ENCODE results near the gene SLC22A16.
"Not testable (repeated sequence)": the region's sequence is repeated elsewhere in the genome, so short reads cannot be mapped to it uniquely, and the experiment has no call there.

The SLC22A16 gene, protein sequence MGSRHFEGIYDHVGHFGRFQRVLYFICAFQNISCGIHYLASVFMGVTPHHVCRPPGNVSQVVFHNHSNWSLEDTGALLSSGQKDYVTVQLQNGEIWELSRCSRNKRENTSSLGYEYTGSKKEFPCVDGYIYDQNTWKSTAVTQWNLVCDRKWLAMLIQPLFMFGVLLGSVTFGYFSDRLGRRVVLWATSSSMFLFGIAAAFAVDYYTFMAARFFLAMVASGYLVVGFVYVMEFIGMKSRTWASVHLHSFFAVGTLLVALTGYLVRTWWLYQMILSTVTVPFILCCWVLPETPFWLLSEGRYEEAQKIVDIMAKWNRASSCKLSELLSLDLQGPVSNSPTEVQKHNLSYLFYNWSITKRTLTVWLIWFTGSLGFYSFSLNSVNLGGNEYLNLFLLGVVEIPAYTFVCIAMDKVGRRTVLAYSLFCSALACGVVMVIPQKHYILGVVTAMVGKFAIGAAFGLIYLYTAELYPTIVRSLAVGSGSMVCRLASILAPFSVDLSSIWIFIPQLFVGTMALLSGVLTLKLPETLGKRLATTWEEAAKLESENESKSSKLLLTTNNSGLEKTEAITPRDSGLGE

GRCh38 chr6:110476046-110476849 is at the start of gene SLC22A16:
TSS of gene SLC22A16 (minus strand) at chr6:110476613. CDS start at chr6:110476574, 39 bp downstream.
- DNase-seq (ENCODE audit: low read depth): no peak

DNA sequence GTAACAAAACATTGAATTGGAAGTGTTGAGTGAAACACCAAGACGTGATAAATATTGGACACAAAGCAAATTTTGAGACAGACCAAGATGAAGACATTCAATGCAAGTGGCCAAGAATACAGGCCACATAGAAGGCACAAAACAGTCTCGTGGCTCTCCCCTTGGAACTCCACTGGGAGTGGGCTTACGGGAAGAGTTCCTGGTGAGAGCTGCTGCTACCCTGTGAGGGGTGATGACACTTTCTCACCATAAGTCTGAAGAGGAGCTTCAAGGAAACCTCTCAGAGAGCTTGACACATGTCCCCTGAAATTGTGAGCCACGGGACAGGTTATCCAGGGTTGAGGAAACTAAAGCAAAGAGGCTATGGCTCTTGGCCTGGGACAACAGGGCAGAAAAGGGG is 48.6 kb upstream of the SLC22A16 start:
- no peak for DNase-seq (ENCODE audit: low read depth)

GRCh38 chr6:110524305-110524704 is 47.9 kb upstream of the SLC22A16 start:
- no peak for DNase-seq (ENCODE audit: low read depth)

DNA sequence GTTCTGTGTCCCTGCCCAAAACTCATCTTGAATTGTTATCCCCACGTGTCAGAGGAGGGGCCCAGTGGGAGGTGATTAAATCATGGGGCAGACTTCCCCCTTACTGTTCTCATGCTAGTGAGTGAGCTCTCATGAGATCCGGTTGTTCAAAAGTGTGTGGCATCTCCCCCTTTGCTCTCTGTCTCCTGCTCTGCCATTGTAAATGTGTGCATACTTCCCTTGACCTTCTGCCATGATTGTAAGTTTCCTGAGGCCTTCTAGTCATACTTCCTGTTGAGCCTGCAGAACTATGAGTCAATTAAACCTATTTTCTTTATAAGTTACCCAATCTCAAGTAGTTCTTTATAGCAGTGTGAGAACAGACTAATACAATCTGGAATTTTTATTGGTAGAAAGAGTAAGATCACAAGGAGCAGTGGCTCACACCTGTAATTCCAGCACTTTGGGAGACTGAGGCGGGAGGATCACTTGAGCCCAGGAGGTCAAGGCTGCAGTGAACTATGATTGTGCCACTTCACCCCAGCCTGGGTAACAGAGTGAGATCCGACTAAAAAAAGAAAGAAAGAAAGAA is 47.1 kb upstream of the SLC22A16 start:
- no peak for DNase-seq (ENCODE audit: low read depth)

DNA sequence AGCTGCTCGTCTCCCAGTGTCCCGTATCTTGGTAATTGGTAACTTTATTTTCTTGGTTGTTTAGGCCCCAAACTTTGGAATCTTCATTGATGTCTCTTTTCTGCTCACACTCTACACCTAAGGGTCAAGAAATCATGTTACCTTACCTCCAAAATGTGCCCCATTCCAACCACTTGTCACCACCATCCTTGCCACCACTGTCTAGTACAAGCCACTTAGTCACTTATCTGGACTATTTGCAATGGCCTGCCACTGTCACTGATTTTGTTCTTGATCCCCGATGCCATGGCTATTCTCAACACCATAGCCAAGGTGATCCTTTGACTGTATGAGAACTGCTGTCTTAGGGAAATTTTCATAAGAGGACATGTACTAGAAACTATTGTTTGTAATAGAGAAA is 46.0 kb upstream of the SLC22A16 start:
- no peak for DNase-seq (ENCODE audit: low read depth)

DNA sequence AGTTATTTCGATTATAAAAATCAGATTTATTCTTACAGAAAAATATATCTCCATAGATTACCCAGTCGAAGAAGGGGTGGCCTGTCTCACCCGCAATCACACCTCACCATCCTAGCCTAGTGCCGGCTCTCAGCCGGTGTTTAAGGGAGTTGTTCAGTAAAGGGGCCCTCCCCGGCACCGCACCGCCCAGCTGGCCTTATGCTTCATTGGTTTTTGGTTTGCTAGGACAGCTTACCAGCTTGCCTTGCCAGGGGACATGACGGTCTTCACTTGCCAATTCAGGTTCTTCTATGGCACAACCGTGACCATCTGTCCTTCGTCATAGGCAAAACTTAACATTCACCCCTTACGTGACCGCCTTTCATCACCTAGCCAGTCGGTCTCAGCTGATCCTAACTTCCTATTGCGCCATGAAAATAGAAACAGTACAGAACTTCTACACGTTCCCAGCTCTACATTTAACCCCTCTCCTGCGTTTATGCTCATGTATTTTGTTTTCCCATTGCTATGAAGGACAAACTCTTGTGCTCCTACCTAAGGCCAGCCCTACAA is 44.7 kb upstream of the SLC22A16 start:
- DNase-seq (ENCODE audit: low read depth): no peak

GRCh38 chr6:110520209-110520965 is 44.0 kb upstream of the SLC22A16 start:
- DNase-seq (ENCODE audit: low read depth): no peak

- no peak for DNase-seq (ENCODE audit: low read depth)
Observed at GRCh38 chr6:110517601-110518281, 41.3 kb upstream of the SLC22A16 start.

- DNase-seq (ENCODE audit: low read depth): no peak
Observed at GRCh38 chr6:110517034-110517433, 40.6 kb upstream of the SLC22A16 start.

- DNase-seq (ENCODE audit: low read depth): no peak
Observed at GRCh38 chr6:110514818-110515217, 38.4 kb upstream of the SLC22A16 start.

DNA sequence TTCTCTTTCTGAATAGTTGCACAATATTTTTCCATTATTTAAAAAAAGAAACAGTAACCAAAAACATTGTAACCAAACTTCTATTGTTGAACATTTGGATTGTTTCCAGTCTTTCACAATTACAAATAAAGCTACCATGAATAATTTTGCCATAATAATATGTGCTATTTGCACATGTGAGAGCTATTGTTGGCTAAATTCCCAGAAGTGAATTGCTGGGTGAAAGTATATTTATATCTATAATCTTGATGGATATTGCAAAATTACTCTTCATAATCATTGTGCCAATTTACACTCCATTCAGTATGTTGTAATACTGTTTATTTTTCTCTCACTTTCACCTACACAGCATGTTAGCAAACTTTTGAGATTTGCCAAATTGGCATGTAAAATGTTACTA is 36.6 kb upstream of the SLC22A16 start:
- no peak for DNase-seq (ENCODE audit: low read depth)

- DNase-seq (ENCODE audit: low read depth): not testable (repeated sequence)
Observed at GRCh38 chr6:110512549-110512948, 36.1 kb upstream of the SLC22A16 start.

DNA sequence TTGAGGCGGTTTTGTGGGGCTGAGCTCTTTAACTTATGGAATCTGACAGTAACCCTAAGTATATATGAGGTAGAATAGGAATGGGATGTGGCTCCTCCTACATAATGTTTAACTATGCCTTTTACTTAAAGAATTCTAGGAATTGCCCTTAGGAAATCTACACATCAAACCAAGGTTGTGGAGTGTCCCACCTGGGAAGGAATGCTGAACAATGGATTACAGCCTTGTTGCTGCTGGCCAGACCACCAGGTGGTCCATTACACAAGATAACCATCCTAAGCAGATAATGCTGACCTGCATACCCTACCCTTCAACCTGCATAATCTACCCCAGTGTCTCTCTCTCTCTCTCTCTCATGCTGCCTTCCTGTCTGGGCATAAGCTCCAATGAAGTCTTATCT is 35.0 kb upstream of the SLC22A16 start:
- no peak for DNase-seq (ENCODE audit: low read depth)

DNA sequence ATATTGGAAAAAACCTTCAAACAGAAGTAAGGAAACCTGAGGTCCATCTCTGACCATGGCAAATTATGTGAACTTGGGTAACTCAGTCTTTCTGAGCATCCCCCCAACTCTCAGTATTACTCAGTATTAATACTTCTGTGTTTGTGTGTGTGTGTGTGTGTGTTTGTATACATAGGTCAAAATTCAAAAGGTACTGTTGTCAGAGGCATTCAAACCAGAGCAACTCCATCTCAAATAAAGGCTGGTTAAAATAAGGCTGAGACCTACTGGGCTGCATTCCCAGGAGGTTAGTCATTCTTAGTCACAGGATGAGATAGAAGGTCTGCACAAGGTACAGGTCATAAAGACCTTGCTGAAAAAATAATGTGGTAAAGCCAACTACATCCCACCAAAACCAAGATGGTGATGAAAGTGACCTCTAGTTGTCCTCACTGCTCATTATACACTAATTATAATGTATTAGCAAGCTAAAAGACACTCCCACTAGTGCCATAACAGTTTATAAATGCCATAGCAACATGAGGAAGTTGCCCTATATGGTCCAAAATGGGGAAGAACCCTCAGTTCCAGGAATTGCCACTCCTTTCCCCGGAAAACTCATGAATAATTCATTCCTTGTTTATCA is 33.3 kb upstream of the SLC22A16 start:
- DNase-seq (ENCODE audit: low read depth): no peak

DNA sequence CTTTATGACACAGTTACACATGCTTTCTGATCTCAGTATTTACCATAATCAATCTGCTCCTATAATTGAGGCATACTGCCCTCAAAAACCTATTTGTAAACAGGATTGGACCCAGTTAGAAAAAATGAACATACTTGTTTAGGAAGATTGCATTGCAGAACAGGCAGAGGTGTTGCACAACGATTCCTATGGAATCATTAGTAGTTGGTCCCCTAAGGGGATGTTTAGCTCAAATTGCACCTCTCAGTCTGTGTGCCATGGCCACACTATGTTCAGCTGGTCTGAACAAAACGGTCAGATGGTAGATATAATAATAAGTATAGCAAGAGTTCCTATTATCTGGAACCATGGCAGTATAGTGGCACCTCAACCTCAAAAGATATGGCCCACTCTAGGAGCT is 28.5 kb upstream of the SLC22A16 start:
- not testable (repeated sequence) for DNase-seq (ENCODE audit: low read depth)

DNA sequence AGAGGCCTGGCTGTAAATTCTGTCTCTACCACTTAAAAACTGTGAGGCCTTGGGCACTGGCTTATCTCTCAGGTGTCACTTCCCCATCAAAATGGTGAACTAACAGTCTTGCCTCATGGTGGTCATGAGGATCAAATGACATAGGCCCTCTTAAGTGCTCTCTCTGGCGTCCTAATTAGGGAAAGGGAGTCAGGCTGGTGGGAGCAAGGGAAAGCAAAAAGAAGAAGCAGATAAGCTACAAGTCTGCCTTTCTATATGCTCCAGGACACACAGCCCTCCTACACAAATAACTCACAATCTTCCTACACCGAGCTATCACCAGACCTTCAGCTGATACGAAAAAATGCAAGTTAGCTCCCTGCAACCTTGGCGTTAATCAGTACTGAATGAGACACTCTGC is 19.5 kb upstream of the SLC22A16 start:
- DNase-seq (ENCODE audit: low read depth): no peak

DNA sequence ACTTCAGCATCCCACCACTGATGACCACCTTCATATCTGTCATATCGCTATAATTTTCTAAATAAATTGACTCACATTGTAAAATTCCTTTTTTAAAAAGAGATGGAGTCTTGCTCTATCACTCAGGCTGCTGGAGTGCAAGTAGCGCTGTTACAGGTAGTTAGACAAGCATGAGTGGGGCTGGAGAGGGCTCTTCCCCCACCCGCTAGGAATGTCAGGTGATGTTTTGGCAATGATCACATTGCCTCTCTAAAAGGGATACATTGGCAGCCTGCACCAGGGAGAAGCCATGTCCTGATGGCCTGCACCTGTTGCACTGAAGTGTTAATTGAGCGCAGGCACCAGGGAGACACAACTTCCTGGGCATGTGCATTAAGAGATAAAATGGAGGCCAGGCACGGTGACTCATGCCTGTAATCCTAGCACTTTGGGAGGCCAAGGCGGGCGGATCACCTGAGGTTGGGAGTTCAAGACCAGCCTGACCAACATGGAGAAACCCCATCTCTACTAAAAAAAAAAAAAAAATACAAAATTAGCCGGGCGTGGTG is 16.9 kb upstream of the SLC22A16 start:
- DNase-seq (ENCODE audit: low read depth): no peak

- DNase-seq (ENCODE audit: low read depth): no peak
Observed at GRCh38 chr6:110492584-110492983, 16.2 kb upstream of the SLC22A16 start.

DNA sequence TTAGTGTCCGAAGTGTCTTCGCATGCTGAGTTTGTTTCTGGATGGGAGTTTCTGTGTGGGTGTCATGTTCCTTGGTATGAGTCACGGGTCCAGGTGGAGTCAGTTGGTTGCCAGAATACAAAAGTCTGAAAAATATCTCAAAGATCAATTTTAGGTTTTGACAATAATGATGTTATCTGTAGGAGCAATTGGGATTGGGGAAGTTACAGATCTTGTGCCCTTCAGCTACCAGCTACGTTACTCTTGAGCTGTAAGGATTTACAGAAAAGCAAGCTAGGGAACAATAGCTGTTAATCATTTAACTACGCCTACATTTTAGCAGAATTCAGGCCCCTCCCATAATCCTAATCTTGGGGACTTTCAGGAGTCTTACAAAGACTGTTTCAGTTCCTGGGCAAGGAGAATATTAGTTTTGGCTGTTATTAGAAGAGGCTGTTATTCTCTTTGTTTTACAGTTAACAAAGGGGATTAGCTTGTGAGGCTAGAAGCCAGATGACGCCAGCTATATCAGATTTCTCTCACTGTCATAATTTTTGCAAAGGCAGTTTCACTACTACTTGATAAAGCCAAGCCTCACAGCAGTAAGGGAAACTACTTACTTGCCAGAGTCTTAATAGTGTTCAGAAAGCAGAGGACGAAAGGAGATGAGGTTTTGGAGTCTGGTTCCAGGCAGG is 15.4 kb upstream of the SLC22A16 start:
- DNase-seq (ENCODE audit: low read depth): no peak

DNA sequence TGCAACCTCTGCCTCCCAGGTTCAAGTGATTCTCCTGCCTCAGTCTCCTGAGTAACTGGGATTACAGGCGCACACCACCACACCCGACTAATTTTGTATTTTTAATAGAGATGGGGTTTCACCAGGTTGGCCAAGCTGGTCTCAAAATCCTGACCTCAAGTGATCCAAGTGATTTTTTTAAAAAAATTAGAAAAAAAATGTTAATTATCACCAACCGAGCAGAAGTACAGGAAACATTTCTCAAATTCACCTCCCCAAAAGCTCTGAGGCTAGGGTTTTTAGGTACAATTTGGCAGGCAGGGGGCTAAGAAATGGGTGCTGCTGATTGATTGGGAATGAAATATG is 14.9 kb upstream of the SLC22A16 start:
- DNase-seq (ENCODE audit: low read depth): no peak
